Middle frontal gyrus (tissue), 1 donor: Measurements from ENCODE around the gene PAK5.

ENCODE experiments used
- DNase-seq: peaks from one replicate; pipeline ENCODE4 v3.0.0-alpha.2; 2015; ENCODE audit warnings: low spot score; ENCODE audit errors: extremely low spot score

Gene PAK5

GRCh38 chr20:9499126-9499899 is 339.6 kb downstream of the PAK5 start:
- DNase-seq, result no peak

- DNase-seq, result no peak
These were observed 340.6 kb downstream of the PAK5 start for GRCh38 chr20:9498322-9498721.

GRCh38 chr20:9496155-9496554 is 342.7 kb downstream of the PAK5 start:
- DNase-seq, result no peak

GRCh38 chr20:9495701-9496100 is 343.2 kb downstream of the PAK5 start:
- no peak for DNase-seq

GRCh38 chr20:9493803-9494202 is 345.1 kb downstream of the PAK5 start:
- DNase-seq, result no peak

- DNase-seq, result no peak
These were observed 346.8 kb downstream of the PAK5 start for GRCh38 chr20:9492067-9492466.

GRCh38 chr20:9491324-9491723 is 347.6 kb downstream of the PAK5 start:
- DNase-seq, result no peak

GRCh38 chr20:9490631-9491030 is 348.2 kb downstream of the PAK5 start:
- DNase-seq, result no peak

GRCh38 chr20:9490161-9490560 is 348.7 kb downstream of the PAK5 start:
- no peak for DNase-seq

- DNase-seq, result no peak
These were observed 350.8 kb downstream of the PAK5 start for GRCh38 chr20:9488063-9488462.
